Breast epithelium (tissue), 3 donors: Measurements from ENCODE around the gene NLRP6.

Experiments
- CTCF ChIP-seq, 3 donors: fragments of 450-650 bp; IDR thresholded peaks; one replicate each; pipeline ENCODE4 v1.5.1; 2016 to 2017; ENCODE audit warnings: antibody characterized with exemption in 3 of 3, mild to moderate bottlenecking in 3 of 3, moderate library complexity in 3 of 3
- POLR2A ChIP-seq: fragments of 450-650 bp; IDR thresholded peaks from one replicate; pipeline ENCODE4 v1.6.1; 2016; ENCODE audit warnings: antibody characterized with exemption, mild to moderate bottlenecking, moderate library complexity

DNA sequence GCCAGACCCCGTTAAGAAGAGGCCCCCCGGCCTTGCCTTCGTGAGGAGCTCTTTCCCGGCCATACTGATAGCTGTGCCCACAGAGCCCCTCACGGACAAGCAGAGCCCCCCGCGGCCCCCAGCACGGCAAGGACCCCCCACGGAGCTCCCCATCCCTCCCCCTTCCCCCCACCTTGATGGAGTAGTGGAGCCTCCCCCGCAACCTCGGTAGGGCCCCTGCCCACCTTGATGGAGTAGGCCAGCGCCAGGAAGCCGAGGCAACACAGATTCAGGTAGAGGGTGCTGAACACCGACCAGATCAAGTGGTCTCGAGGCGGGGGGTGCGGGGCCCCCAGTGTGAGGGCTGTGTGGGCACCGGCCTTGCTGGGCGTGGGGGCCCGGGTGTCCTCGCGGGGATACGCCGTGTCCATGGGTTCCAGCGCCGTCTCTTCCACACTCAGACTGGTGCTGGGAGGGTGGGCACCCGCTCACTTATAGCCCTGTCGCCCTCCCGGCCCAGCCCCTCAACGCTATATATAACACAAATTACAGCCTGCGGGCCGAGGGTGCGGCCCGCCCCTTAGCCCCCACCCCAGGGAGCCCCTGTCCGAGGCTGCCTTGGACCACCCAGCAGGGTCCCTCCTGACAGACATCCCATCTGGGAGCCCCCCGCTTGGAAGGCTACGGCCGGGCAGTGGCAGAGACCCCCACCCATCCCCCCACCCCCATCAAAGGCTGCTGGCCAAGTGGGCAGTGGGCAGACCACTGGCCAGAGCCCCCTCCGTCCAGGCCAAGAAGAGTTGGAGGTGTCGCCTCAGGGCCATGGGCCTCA, 21.1 kb downstream of the NLRP6 start, which contains the start of gene IFITM5:
- TF ChIP-seq CTCF (IDR thresholded peaks at IDR 0.05) = no peak
- no peak for TF ChIP-seq POLR2A
